HS-27A (cell line): ENCODE results near the gene KAZN.

ENCODE experiments used
- DNase-seq: peaks from one replicate; pipeline ENCODE4 v3.0.0-alpha.2; 2012; ENCODE audit warnings: low read depth, missing footprints

Gene KAZN

DNA sequence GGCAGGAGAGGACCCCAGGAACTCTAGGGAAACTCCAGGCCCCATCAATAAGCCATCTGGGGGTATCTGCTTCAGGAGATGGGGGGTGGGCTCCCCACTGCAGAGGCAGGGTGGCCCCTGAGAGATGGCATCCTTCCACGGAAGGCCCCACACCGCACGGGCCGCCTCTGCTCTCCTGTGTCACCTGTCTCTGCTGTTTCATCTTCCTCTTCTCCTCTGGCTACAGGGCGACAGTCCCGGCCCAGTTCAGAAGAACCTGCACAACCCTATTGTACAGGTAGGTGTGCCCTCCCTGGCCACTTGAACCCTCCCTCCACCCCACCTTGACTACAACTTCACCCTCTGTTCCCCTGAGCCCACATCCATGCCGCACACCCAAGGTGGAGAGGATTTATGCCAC lies 464.9 kb downstream of the KAZN start:
- DNase-seq = no peak

DNA sequence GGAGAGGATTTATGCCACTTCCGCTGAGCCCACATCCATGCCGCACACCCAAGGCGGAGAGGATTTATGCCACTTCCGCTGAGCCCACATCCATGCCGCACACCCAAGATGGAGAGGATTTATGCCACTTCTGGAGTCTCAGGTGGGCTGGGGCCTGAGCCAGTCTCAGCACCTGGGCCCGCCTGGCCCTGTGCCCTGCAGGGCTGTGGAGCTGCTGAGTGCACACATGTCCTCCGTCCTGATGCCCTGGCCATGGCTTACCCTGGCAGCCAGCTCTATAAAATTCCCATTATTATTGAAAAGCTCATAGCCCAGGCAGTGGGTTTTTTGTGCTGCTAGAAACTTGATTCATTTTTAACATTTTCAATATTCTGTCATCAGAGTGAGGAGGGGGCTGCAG lies 465.3 kb downstream of the KAZN start:
- no peak for DNase-seq

DNA sequence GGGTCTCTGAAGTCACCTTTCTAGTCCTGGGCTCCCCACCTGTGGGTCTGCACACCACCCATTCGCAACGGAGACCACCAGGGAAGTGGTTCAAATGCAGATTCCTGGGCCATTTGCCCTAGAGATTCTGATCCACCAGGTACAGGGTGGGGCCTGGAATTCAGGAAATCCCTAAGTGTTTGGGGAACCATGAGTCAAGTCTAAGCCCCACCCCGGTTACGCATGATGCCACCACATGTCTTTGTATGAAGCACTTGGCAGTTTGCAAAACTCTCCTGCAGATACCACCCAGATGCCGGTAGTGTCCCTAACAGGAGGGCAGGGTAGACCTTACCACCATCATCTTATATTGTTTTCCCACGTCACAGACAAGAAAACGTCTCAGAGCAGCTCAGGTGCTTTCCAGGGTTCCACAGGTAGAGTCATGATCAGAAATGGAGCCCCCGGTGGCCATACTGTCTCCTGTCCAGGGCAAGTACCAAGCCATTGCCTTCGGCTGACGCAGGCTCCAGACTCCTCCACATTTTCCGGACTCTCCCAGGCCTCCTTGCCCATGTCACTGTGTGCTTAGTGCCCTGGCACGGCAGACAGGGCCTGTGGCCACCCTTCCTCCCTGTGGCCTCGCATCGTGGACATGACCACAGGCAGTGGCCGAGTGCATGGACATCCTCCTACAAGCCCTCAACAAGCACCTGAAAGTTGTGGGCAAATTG lies 465.9 kb downstream of the KAZN start:
- no peak for DNase-seq

- no peak for DNase-seq
Observed at GRCh38 chr1:15065291-15065690, 466.8 kb downstream of the KAZN start.

DNA sequence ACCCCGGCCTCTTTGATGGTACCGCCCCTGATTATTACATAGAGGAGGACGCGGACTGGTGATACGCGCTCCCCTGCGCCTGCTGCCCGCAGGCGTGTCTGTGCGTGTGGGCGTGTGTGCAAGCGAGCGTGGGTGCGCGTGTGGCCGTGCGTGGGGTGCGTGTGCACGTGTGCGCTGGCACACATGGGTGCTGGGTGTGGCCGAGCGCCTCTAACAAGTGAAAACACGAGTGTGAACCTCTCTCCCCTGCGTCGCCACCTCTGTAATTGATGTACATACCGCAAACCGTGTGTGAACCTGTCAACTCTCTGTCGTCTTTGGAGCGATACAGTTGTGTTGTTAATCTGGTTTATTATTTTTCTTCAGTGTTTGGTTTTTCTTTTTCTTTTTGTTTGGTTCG lies 467.3 kb downstream of the KAZN start:
- DNase-seq = no peak

GRCh38 chr1:15066191-15066590 lies 467.7 kb downstream of the KAZN start:
- DNase-seq = no peak

DNA sequence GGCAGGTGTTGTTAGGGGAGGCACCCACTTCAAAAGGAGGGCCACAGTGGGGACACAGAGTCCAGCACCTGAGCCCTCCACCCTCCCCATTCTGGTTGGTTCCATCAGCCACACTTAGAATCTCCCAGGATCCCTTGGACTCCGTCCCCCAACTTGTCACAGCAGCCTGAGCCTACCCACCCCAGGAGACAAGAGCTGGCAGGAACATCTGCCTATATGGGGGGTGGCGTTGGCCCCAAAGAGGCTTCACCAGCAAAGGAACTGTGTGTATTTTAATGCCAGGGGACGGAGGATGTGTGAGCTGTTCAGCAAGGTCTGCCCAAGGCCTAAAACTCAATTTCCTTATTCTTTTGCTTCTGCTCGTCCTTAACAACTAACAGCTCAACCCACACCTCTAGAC lies 468.7 kb downstream of the KAZN start:
- DNase-seq = no peak

DNA sequence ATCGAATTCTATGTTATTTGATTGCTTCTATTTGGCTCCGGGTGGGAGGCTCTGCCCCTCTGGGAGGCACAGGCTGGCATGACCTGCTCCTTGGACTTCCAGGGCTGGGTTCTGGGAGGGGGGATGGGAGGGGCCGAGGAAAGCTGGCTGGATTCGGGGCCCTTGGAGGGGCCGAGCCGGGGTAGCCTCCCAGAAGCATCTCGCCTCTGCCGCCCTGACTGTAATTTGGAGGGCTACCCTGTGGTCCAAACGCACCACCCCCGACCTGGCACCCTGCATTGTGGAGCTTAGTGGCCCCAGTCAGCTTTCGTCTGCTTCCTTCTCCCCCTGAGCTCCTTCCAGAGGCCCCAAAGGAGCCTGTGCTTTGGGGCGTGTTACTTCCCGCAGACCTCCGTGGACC lies 469.7 kb downstream of the KAZN start:
- no peak for DNase-seq

- DNase-seq = no peak
Observed at GRCh38 chr1:15068997-15069396, 470.5 kb downstream of the KAZN start.

- no peak for DNase-seq
Observed at GRCh38 chr1:15070145-15070748, 471.8 kb downstream of the KAZN start.

- no peak for DNase-seq
Observed at GRCh38 chr1:15071936-15072335, 473.5 kb downstream of the KAZN start.

GRCh38 chr1:15073799-15074308 lies 475.4 kb downstream of the KAZN start:
- DNase-seq = no peak

DNA sequence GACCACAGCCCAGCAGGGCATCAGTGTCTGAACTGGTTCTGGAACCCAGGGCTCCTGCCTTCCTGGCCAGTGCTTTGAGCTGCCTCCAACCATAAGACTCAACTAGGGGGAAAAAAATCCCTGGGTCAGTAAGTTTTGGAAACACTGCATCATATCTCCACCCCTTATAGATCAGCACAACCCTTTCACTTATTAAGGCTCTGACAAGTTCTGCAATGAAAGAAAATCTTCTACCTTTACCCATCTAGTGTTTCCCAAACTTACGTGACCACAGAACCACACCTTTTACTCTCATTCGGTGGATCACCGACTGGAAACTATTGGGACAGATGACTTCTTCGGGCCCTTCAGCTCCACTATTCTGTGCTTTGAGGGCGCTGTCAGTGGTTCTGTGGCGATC lies 476.7 kb downstream of the KAZN start:
- no peak for DNase-seq

DNA sequence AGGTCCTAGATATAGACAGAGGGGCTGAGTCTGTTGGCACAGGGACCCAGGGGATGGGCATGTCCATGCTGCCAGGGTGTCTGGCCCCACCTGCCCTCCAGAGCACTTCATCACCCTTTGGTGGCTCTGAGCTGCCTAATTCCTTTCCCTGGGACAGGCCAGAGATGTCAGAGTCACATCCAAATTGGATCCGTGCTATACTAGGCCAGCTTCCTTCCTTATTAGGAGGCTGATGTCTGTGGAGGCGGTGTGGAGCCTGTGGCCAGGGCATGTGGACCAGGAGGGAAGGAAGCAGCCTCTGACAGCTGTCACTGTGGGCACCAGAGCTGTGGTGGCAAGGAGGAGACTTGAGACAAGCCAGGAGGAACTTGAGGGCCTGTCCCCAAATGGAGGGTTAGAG lies 477.3 kb downstream of the KAZN start:
- DNase-seq = no peak

DNA sequence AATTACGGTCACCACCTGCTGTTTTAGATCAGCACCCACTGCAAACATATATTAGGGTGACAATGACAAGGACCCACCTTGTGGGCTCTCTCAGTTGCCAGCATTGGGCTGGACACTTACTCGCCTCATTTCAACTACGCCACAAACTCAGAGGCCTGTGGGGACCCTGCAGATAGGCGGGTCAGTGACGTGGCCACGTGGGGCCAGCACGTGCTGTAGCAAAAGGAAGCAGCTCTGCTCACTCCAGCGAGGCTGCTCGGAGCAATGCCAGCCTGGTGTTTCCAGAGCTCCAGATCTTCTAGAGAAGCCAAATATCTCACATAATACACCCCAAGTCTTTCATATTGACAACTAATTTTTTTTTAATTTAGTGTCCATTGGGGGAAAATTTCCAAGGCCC lies 478.3 kb downstream of the KAZN start:
- no peak for DNase-seq

DNA sequence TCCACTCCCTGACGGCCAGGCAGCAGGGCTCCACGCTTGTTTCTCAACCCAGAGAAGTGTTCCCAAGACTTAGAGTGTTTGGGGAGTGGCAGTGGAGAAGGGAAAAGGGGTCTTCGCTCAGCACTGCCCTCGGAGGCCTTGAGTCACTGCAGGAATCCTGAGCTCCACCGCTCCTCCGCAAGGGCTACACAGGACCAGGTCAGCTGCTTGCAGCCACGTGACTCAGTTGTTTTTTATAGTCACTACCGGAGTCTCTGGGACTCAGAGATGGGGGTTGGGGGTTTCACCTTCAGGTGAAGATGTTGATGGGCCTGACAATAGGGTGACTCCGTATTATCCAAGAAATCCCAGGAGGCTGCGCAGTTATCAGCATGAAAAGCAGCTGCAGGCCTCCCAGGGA lies 478.9 kb downstream of the KAZN start:
- DNase-seq = no peak

DNA sequence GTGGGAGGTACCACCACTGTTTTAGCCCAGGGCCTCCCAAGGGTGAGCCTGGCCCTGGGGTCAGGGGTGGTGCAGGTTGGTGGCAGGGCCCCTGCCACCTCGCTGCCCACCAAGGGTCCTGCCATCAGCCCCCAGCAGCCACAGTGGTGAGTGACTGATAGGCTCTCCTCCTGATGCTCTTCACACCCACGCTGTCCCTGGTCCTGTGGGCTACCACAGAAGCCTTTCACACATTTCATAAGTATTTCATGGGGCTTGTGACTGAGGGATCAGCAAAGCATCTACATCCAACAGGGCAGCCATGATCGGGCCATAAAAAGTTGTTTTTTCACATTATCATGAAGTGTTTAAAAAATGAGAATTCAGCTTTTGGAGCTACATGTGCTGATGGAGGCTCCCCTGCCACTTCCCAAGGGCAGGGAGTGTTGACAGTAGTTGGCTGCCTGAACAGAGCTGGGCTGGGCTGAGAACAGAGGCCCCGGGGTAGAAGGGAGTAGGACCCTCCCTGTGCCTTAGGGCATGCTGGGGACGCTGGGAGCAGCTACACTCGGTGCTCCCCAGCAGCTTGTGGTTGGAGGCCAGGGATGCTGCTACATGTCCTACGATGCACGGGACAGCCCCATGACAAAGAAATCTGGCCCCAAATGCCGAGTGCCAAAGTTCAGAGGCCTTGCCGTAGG lies 482.0 kb downstream of the KAZN start:
- no peak for DNase-seq

- DNase-seq = no peak
Observed at GRCh38 chr1:15081102-15081501, 482.6 kb downstream of the KAZN start.

DNA sequence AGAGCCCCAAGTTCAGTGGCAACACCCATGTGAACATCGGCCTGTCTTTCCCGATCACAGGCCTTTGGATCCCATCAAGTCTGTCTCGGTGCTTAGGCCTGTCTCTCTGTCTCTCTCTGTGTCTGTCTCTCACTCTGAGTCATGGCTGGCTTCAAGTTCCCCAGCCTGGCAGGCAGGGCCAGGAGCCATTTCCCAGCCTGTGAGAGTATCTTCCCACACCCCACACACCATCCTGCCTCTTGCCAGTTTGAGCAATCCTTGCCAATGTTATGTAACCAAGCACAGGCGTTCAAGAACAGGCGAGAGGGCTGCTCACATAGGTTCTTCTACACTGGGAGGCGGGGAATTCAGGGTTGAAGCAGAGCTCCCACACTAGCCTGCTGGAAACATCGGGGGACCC lies 485.1 kb downstream of the KAZN start:
- DNase-seq = no peak

DNA sequence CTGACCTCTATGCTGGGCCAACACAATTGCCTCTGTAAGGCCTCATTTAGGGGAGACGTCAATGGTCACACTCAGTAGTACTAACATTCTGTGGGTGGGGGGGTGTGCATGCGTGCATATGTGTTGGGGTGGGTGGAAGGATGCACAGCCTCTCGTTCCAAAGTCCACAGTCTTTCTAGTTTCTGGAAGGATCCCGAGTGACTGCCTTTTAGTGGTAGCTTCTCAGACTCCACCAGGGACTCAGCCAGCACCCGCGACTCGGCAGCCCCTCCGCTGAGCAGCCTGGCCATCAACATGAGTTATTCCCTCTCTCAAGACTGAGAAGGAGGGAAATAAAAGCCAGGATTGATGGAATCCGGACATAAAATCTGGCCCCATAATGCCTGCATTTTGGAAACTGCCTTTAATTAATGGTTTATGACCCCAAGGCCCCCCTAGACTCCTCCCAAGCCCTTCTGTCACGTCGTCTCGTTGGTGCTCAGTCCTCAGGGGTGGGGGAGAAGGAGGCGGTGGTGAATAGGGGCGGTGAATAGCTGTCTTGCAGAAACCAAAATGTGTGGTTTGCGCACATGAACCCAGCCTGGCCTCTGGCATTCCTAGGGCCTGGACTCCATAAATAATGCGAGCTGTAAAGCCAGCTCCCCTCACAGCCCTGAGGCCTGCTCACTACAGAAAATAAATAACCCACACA lies 489.9 kb downstream of the KAZN start:
- DNase-seq = no peak

GRCh38 chr1:15089258-15089992 lies 490.9 kb downstream of the KAZN start:
- no peak for DNase-seq

DNA sequence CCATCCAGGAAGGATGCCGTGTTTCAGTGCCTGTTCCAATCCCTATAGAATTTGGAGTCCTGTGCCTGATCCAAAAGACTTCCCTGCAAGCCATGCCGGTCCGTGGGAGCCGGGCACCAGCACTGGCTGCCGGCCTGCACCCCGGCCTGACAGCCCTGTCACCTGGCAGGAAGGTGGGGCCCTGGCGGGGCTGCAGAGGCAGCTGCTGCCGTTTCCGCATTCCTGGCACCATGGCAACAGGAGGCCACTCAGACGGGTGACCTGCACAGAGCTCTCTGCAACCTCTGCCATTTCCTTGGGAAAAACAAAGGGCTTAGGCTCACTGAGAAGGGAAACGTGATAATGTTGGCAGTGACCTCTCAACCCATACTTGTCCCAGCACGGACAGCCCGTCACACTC lies 491.9 kb downstream of the KAZN start:
- no peak for DNase-seq
